ENCODE results near the gene WDFY4.

- no peak for TF ChIP-seq CTCF (IDR thresholded peaks at IDR 0.05)
- TF ChIP-seq POLR2A (IDR thresholded peaks at IDR 0.05): no peak
Observed at GRCh38 chr10:48790457-48791044, 105.9 kb downstream of the WDFY4 start.
